Lower lobe of right lung (tissue), 2 donors: ENCODE data around the gene KCTD12. TPM values are rescaled to one million over a fixed set of nuclear protein-coding genes. Genes with fewer than 3 reads are reported as not detected.

ENCODE experiments used
- ATAC-seq, 2 donors: fragments of 200-7000 bp; cut with Tn5 transposase; one replicate each; pipeline ENCODE4 v1.9.1; 2020 to 2022; ENCODE audit warnings: mild to moderate bottlenecking in 2 of 2, moderate library complexity in 2 of 2
- DNase-seq: peaks from one replicate; pipeline ENCODE4 v3.0.0-alpha.2; 2020
- H3K27ac ChIP-seq: fragments of 200-600 bp; one replicate; pipeline ENCODE4 v1.8.0; 2022
- H3K27me3 ChIP-seq: fragments of 200-600 bp; one replicate; pipeline ENCODE4 v1.8.0; 2022; ENCODE audit warnings: low read depth
- H3K36me3 ChIP-seq: fragments of 200-600 bp; one replicate; pipeline ENCODE4 v1.8.0; 2022; ENCODE audit warnings: mild to moderate bottlenecking
- H3K4me1 ChIP-seq: fragments of 200-600 bp; one replicate; pipeline ENCODE4 v1.8.0; 2022
- H3K4me3 ChIP-seq: fragments of 200-600 bp; one replicate; pipeline ENCODE4 v1.8.0; 2022; ENCODE audit warnings: mild to moderate bottlenecking
- H3K9me3 ChIP-seq: fragments of 200-600 bp; one replicate; pipeline ENCODE4 v1.8.0; 2022
- intact Hi-C: fragments of 100-400 bp; cut with DNase I; formaldehyde crosslinking; loops from one replicate; pipeline ENCODE4 v1.11.0; 2022
- total RNA-seq: library from RNA; stranded (reverse); fragmentation: NEBNext Ultra II Directional; extraction: Animal tissue kit (Norgen Biotek cat#: 25700); gene quantifications from one replicate; pipeline ENCODE4 v1.2.1, GENCODE V29; 2021
- TF ChIP-seq, protein P1 (sequence below): fragments of 200-600 bp; IDR thresholded peaks from one replicate; pipeline ENCODE4 v1.8.0; 2022; ENCODE audit warnings: antibody characterized with exemption, mild to moderate bottlenecking
- donor health status: DM: no; HTN: yes; CAD: no; lungs with severe emphysema.

KCTD12 gene
- total RNA-seq, 1 donor from 2014 or later = 162 TPM

DNA sequence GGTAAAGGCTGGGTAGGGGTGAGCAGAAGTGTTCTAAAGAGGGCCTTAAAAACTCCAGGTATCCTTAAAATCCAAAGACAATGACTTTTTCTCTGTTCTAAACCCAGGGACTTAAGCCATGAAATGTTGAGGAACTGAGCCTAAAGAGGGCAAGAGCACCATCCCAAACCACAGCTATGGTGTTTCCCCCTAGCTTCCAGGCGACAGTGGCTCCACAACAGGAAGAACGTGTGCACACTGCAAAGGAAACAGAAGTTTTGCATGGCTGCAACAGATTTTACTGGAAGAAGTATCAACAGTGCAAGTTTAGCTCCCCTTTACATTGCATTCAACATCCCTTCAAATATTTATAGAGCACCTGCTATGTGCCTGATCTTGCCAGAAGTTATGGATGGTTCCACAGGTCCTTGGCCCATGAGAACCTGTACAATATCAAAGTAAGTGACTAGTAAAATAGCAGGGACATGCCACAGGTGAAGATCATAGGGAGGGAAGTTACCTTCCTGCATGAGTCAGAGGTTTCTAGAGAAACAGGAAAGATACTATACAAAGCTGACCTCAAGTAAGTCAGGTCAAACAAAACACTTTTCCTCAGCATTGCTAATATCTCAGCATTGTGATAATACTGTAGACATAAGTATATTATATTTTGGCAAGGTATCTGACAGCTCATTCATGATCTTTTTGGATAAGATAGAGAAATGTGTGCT, 8.4 kb upstream of the KCTD12 start:
- TF ChIP-seq, protein P1, sequence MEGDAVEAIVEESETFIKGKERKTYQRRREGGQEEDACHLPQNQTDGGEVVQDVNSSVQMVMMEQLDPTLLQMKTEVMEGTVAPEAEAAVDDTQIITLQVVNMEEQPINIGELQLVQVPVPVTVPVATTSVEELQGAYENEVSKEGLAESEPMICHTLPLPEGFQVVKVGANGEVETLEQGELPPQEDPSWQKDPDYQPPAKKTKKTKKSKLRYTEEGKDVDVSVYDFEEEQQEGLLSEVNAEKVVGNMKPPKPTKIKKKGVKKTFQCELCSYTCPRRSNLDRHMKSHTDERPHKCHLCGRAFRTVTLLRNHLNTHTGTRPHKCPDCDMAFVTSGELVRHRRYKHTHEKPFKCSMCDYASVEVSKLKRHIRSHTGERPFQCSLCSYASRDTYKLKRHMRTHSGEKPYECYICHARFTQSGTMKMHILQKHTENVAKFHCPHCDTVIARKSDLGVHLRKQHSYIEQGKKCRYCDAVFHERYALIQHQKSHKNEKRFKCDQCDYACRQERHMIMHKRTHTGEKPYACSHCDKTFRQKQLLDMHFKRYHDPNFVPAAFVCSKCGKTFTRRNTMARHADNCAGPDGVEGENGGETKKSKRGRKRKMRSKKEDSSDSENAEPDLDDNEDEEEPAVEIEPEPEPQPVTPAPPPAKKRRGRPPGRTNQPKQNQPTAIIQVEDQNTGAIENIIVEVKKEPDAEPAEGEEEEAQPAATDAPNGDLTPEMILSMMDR = no peak
- intact Hi-C loops = no loop called here
- Histone ChIP-seq H3K27ac (no peak overlapping the region), H3K27me3 (no peaks in the 10 kb centered on the region), H3K4me3 (no peak overlapping the region), H3K9me3 (no peaks in the 10 kb centered on the region), H3K36me3 (no peaks in the 10 kb centered on the region), H3K4me1 (no peaks in the 10 kb centered on the region)
- DNase-seq (no peak), ATAC-seq (no peak)

DNA sequence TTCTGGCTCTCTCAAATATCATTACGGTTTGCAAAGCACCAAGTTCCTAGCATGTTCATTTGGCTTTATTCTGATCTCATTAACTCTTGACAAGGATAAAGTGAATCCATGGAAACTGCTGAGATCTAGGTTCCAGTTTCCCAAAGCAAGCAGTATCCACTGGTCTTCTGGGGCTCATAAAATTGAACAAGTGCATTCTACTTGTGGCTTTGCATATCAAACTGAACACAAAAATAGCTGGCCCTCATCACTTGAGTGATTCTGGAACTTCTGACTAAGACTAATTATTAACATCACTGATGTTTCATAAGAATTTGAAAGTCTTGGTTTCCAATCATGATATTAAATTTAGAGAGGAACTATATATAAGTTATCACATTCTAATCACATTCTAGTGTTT, 6.3 kb upstream of the KCTD12 start:
- TF ChIP-seq, protein P1 = no peak

DNA sequence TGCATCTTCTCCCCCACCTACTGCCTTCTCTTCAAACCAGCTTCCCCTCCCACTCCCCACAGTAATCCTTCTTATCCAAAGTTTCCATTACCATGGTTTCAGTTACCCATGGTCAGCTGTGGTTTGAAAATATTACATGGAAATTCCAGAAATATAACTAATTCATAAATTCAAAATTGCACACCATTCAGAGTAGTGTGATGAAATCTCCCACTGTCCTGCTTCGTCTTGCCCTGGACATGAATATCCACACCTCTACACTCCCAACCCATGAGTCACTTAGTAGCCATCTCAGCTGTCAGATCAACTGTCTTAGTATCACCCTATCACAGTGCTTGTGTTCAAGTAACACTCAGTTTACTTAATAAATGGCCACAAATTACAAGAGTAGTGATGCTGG, 3.8 kb upstream of the KCTD12 start:
- DNase-seq (no peak), ATAC-seq (no peak)
- H3K27me3 ChIP-seq = no peaks in the 10 kb centered on the region
- TF ChIP-seq, protein P1 = no peak
- intact Hi-C loops = no loop called here
- H3K27ac ChIP-seq = no peak overlapping the region
- no peak overlapping the region for H3K4me3 ChIP-seq
- H3K9me3 ChIP-seq = no peaks in the 10 kb centered on the region
- no peaks in the 10 kb centered on the region for H3K36me3 ChIP-seq
- peaks cover 12% of the 10 kb centered on the region for H3K4me1 ChIP-seq

More for the DNA sequence above, 6.3 kb upstream of the KCTD12 start:
- Histone ChIP-seq H3K9me3 (no peaks in the 10 kb centered on the region), H3K4me3 (no peak overlapping the region), H3K36me3 (no peaks in the 10 kb centered on the region), H3K27me3 (no peaks in the 10 kb centered on the region), H3K4me1 (peaks cover 4% of the 10 kb centered on the region), H3K27ac (no peak overlapping the region)
- DNase-seq (no peak), ATAC-seq (no peak)
- intact Hi-C loops = no loop called here

DNA sequence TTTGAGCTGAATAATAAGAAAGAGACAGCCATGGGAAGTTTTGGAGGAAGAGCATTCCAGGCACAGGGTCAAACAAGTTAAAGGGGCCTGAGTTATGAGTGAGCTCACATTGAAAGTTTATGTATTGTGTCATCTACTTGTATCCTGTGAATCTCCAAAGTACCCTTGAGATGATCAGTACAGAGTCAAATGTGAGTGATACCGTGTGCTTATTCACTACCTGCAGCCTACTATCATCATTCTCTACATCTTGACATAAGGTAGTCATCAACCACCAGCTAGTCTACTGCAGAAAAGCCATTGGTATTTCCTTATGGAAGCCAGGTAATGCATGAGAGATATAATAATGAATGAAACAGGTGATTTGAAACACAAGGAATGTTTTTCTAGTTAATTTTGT, 3.0 kb upstream of the KCTD12 start:
- Histone ChIP-seq H3K27me3 (no peaks in the 10 kb centered on the region), H3K36me3 (no peaks in the 10 kb centered on the region), H3K9me3 (no peaks in the 10 kb centered on the region), H3K4me3 (no peak overlapping the region), H3K4me1 (peaks cover 12% of the 10 kb centered on the region), H3K27ac (no peak overlapping the region)
- DNase-seq (no peak), ATAC-seq (no peak)
- intact Hi-C loops = no loop called here
- TF ChIP-seq, protein P1 = no peak

DNA sequence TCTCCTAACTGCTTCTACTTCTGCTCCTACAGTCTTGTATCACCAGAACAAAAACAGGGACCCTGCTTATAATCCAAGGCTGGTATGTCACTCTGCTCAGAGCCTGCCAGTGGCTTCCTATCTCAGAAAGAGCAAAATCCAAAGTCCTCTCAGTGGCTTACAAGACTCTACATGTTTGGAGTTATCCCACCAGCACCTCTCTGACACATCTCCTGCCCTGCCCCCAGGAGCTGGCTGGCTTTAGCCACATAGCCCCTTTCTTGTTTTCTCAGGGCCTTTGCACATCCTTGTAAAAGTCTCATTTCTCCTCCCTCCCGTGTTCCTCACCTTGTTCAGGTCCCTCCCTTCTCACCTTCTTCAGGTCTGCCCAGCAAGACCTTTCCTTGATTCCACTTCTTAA, 2.2 kb upstream of the KCTD12 start:
- ATAC-seq (no peak), DNase-seq (no peak)
- TF ChIP-seq, protein P1 = no peak
- Histone ChIP-seq H3K4me1 (peaks cover 12% of the 10 kb centered on the region), H3K4me3 (no peak overlapping the region), H3K36me3 (no peaks in the 10 kb centered on the region), H3K27me3 (no peaks in the 10 kb centered on the region), H3K9me3 (no peaks in the 10 kb centered on the region), H3K27ac (no peak overlapping the region)
- intact Hi-C loops = no loop called here
